Epithelial cell of esophagus (primary cell): ENCODE data around the gene PRKCB.

Experiments
- DNase-seq: peaks from one replicate; pipeline ENCODE4 v3.0.0; 2010; ENCODE audit warnings: low read depth
- H3K4me3 ChIP-seq: 2 replicates; pipeline ENCODE4 v1.5.1; 2011; ENCODE audit warnings: mild to moderate bottlenecking, low read length, control low read depth
- TF ChIP-seq, protein P1 (sequence below): IDR thresholded peaks from 2 replicates; pipeline ENCODE4 v1.5.1; 2011; ENCODE audit warnings: low read depth, mild to moderate bottlenecking, low read length, control low read depth, inconsistent platforms; ENCODE audit not compliant: insufficient read depth; ENCODE audit errors: missing control alignments

The PRKCB gene

GRCh38 chr16:23843143-23843542 is 7.4 kb downstream of the PRKCB start:
- no peak for DNase-seq
- TF ChIP-seq, protein P1, sequence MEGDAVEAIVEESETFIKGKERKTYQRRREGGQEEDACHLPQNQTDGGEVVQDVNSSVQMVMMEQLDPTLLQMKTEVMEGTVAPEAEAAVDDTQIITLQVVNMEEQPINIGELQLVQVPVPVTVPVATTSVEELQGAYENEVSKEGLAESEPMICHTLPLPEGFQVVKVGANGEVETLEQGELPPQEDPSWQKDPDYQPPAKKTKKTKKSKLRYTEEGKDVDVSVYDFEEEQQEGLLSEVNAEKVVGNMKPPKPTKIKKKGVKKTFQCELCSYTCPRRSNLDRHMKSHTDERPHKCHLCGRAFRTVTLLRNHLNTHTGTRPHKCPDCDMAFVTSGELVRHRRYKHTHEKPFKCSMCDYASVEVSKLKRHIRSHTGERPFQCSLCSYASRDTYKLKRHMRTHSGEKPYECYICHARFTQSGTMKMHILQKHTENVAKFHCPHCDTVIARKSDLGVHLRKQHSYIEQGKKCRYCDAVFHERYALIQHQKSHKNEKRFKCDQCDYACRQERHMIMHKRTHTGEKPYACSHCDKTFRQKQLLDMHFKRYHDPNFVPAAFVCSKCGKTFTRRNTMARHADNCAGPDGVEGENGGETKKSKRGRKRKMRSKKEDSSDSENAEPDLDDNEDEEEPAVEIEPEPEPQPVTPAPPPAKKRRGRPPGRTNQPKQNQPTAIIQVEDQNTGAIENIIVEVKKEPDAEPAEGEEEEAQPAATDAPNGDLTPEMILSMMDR: no peak
- no peak overlapping the region for H3K4me3 ChIP-seq

GRCh38 chr16:23847251-23847650 is 11.5 kb downstream of the PRKCB start:
- no peak for DNase-seq
- no peak overlapping the region for H3K4me3 ChIP-seq
- TF ChIP-seq, protein P1: no peak

DNA sequence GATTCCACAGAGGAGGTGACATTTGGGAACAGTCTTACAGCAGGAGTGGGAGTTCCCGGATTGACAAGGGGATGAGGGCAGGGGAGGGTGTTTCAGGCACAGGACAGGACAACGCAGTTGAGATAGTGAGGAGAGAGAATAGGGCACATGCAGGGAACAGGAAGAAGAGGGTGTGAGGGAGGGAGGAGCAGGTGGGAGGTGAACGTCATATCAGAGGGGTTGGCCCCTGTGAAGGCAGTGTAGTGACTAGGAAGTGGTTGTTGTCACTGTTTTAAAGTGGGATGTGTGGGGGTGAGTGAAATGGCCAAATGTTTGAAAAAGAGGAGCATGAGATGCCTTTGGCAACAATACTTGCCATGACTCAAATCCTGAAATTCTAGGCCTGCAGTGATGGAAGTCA is 12.2 kb downstream of the PRKCB start:
- DNase-seq: no peak
- TF ChIP-seq, protein P1: no peak
- no peak overlapping the region for H3K4me3 ChIP-seq

DNA sequence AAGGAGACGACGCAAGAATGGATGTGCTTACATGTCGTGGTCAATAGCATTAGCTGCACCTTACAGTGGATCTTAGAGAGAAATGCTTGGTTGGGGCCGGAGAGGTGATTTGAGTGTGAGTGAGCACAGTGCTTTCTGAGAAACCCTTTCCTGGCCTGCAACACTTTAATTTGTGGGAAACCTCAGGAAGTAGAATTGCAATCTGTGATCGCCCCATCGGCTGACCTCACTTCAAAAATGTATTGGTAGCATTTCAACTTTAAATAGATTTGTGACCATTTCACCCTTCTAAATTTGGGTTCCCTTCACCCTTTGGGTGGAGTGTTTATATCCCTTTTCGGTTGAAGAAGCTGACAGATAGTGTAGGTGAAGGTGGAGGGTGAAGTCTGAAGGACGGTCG is 13.2 kb downstream of the PRKCB start:
- TF ChIP-seq, protein P1: no peak
- DNase-seq: no peak
- no peak overlapping the region for H3K4me3 ChIP-seq

DNA sequence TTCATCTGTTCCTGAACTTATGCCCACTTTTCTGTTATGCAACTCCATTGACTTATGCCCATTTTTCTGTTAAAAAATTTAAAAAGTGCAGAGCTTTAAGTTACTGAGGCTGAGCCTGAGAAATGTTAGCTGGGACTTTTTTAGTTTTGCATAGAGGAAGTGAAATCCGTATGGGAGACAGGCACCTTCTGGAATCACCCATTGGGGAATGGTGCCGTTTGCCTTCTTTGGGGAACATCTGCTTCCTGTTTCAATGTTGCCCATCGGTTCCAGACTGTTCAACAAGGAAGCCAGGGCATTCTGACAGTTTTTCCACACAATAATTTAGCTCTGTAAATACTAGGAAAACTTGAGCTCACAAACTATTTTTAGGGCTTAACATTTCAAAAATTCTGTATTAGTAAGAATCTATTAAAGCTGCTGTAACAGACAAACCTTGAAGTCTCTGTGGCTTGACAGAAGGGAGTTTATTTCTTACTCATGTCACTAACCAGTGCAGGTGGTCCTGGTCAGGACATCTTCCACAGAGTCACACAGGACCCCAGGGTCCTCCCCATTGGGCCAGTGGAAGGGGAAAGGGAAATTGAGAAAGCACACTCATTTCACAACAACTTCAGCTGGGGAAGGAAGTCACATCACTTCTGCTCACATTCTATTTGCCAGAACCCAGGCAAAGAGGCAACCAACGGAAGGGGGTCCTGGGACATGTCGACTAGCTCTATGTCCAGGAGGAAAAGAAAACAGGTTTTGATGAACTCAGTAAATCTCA is 17.2 kb downstream of the PRKCB start:
- no peak overlapping the region for H3K4me3 ChIP-seq
- TF ChIP-seq, protein P1: no peak
- no peak for DNase-seq

DNA sequence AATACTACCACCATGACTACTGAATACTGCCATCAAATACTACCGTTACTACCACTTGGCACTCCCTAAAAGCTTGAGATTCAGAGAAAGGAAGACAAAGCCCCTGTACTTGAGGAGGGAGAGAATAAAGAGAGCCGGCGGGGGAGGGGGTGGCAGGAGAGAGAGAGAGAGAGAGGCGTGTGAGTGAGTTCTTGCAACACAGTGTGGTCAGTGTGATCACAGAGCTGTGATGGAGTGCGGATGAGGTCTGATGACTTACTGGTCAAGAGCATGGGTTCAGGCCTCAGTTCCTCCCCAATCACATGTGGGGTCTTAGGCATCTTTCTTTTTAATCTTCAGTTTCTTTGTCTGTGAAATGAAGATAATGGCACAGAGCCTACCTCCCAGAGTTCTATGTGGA is 19.2 kb downstream of the PRKCB start:
- DNase-seq: no peak
- no peak overlapping the region for H3K4me3 ChIP-seq
- TF ChIP-seq, protein P1: no peak

GRCh38 chr16:23856251-23856709 is 20.5 kb downstream of the PRKCB start:
- TF ChIP-seq, protein P1: no peak
- no peak for DNase-seq
- H3K4me3 ChIP-seq: no peak overlapping the region
